HG02678 (cell line): Measurements from ENCODE around the gene SEC24D.

Experiments used
- ATAC-seq: cut with Tn5 transposase; IDR thresholded peaks from one replicate; pipeline ENCODE4 v1.9.1; 2021; ENCODE audit warnings: mild to moderate bottlenecking, moderate library complexity; ENCODE audit not compliant: unreplicated experiment

Gene SEC24D

DNA sequence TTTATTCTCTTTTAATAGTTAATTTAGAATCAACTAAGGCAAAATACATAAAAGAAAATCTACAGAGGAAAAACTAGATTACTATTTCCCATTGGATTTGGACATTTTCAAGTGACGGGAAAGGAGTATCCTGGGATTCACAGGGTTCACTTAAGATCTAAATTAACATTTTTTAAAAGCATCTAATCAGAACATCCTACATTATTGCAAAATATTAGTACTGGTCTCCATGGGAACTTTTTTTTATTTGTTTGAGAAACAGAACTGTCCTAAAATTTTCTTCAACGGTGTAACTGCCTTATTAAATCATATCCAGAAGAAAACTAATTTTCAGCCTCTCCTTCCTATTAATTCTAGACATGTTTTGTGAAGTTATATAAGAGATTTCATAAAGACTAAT, 81.0 kb downstream of the SEC24D start:
- no peak for ATAC-seq

DNA sequence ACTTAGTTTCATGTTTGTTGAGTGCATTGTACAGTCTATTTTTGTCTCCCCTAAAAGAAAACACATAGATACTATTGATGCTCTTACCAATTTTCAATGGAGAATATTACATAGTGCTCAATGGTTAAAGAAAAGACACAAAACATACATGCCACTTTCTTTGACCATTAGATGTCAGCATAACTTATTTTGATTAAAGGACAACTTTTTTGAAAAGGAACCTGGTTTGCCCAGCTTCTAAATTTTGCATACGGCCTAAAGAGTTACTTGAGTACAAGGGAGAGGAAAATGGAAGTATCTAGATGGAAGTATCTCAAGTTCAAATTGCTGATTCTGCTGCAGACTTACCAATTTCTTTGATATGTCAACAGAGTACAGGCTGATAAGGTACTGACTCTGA, 82.2 kb downstream of the SEC24D start:
- no peak for ATAC-seq

DNA sequence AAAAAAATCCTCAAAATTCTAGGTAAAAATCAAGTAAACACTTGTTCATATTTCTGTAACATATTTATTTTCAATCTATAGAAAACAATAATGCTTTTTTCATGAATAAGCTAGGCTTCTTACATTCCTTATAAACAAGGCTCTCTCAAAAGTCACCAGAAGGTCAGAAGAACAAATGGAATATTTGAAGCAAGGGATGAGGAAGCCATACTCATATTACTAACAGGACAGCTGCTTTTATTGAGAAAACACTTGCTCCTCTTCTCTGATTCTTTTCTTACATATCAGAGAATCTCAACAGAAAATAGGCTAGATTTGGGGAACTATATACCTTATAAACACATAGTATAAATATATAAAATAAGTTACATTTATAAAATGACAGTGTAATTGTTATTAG, 82.8 kb downstream of the SEC24D start:
- no peak for ATAC-seq

DNA sequence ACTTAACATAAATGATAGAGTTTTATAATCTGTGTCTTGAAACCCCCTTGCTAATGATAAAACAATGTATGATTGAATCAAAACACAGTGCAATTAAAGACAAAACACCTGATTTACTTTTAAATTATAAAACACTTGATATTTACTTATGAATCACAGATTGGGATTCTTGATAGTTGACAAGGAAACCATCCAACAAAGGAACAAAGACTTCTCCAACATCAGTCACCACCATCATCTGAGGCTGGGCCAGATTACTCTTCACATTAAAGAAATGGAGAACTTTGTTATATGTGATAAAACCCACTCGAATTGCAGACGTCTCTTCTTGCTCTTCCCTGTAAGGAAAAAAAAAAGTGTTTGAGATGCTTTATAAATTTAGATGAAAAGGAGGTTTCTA, 83.4 kb downstream of the SEC24D start:
- ATAC-seq, result no peak

DNA sequence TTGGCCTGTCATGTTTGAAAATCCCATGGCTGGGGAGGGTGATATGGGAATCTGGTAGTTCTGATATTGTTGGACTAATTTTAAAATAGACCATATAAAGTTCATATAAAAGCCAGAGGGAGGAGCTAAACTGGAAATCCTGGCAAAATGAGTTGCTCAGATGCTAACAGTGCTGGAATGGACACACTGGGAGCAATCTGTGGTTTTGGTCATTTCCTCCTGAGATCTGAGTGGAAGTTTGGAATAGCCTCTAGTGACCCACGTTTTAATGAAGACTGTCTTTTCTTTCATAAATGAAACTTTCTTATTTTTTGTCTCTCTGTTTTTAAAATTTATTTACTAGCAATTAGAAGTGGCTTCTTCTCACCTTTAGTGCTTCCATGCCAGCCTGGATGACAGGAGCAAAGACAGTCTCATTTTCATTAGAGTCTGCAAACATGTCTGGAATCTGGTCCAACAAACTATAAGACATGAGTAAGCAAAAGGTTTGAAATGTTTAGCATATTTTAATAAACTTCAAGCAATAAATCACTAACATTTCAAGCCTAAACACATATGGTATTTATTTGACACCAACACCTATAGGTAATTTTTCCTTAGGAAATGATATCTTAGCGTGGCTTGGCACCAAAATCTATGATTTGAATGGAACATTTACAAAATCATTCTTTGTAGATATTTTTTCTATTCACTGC, 84.2 kb downstream of the SEC24D start:
- no peak for ATAC-seq

DNA sequence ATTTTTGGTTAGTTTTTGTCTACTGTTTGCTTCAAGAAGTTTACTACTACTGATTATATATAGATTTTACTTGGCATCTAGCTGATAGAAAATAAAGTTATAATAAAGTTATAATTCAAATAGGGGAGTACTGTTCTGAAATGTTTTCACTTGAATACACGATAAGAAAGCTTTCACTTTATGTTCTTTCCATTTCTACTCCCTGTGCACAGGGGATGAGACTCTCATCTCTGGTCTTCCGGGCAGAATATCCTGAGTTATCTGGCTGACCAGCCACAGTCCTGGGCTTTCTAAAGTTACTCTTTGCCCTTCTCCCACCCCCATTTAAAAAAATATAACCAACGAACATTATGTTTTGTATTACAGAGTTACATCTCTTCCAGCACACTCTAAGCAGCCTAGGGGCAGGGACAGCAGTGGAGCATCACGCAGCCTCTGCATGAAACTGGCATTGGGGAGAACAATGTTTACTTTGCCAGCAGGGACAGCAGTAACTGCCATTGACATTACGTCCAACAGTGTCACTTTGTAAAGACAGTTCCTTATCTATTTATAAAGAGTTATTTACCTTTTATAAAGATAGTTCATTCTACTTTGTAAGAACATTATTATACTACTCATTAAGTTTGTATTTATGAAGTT, 86.5 kb downstream of the SEC24D start:
- no peak for ATAC-seq

DNA sequence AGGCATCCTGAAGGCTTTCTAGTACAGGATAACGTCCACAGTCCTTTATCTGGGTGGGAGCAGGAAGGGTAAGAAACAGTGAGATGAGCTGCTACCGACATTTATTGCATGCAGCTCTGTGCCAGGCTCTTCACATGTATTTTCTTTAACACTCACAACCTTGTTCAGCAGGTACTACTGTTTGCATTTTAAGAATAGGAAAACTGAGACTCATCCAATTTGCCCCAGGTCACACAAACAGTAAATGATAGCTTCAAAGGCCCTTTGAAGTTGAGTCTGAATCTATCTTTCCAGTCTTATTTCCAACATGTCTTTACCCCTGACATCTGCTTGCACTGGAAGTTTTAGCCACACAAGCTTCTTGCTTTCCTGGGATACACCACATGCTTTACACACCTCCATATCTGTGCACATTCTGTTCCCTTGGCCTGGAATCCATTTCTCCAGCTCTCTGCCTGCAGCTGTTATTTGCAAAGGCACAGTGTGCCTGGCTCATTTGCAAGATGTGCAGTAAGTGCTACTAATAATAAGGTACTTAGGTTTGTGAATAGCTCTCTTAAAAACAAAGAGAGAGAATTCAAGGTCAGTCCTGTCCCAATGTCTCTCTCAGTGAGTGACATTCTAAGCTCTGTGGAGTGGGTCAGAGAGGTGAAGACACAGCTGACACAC, 89.5 kb downstream of the SEC24D start:
- no peak for ATAC-seq

DNA sequence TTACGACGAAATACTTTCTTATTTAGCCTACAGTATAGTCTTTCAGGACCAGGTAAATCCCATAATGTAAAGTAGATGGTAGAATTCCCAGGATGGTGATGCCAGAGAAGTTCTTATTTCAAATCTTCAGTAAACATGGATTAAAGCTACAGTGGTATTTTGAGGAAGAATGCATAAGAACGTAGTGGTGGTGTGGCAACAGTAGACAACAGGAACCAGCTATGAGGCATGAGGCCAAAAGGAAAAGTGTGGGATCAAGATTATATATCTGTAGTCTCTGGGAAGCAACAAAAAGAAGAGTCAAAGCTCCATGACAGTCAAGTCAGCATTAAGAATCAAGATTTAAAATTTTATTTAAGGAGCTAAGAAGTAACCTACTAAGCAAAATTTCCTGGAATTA, 90.6 kb downstream of the SEC24D start:
- no peak for ATAC-seq

DNA sequence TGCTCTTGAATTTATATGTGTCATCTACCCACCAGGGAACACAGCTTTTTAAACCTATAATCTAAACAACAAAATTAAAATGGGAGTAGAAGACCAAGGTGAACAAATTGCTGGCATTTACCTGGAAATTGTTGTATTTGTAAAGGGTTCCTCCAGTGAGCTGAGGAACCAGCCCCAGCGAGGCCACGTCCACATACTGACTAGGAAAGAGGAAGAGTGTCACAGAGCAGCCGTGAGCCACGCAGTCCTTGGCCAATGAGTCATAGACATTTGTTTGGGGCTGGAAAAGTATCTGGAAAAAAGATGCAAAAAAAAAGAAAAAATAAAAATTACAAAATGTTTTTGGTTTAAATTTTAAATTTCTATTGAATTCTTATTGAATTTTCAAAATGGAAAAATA, 92.1 kb downstream of the SEC24D start:
- ATAC-seq, result no peak

DNA sequence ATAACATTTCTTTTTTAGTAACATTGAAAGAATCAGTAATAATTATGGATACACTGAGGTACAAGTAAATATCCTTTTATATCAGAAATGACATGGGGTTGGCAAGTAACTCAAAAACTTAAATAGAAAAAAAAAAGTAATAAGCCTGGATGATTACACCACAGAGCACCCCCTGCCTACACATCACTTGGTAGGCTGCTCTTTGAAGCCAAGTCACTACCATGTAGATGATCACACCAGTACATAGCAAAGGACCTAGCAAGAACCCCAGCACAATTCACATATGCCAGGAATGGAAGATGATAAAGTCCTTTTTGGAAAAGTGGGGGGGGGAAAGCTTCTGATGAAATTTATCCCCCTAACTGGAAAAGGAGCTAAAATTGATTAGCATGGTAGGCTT, 93.9 kb downstream of the SEC24D start:
- no peak for ATAC-seq

DNA sequence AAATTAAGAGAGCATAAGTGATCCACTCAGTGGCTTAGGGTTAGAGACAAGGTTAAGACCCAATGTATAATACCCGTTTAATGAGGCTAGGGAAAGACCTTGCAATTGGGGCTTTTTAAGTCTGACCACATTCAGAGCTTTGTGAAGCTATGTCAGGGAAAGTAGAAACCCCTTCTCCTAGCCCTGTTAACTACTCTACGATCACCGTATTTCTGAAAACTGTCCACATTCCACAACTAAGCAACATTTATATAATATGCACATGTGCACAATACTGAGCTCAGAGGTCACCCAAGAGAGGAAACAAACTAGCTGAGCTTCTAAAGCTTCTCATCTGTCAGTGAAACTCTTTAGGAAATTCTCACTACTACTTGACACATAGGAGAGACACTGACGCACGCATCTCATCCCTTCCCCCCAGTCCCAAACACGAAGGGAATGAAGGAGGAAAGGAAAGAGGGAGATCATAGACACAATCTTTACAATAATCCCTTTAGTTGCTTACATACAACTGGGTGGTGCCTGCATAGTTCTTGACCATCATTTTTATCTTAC, 94.5 kb downstream of the SEC24D start:
- ATAC-seq, result no peak

DNA sequence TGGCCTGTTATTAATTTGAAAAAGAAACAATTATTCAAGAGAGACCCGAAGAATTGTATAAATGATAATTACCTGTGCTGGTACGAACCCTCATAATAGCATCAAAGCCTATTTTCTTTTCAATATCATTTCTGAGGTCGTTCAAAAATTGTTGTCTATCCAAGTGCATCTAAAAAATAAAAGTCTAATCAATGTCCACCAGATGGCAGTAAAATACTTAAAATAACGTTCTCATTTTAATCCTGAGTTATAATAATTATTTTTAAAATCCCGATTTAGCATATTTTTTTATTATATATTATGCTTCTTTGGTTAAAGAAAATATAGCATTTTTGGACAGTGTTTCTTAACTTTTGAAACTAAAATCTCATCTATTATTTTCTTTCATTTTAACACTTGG, 95.1 kb downstream of the SEC24D start:
- no peak for ATAC-seq

DNA sequence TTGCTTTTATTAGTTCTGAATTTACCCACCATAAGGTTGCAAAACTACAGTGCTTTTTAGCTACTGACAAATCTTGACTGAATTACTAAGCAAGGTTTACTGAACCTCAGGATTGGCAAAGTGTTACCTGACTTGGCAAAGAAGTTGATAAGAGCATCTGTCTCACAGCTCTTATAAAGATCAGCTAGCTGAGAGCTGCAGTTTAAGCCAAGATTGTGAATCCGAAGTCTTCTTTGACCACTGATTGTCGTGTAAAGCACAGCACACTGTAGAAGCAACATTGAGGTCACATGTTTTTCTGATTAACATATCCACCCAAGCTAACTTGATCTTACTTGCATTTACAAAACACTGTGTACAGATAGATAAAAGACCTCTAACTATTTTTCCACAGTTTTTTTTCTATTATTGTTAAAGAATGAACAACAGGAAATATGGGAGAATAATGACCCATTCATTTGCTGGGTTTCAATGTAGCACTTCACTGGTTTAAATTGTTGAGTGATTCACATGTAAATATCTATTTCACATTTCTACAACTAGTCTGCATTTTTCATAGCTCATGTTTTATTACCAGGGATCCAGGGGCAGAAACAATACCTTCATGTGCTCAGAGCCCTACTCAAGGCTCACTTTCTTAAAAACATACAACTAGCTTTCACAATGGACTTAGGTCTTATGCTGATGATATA, 96.8 kb downstream of the SEC24D start:
- ATAC-seq, result no peak

DNA sequence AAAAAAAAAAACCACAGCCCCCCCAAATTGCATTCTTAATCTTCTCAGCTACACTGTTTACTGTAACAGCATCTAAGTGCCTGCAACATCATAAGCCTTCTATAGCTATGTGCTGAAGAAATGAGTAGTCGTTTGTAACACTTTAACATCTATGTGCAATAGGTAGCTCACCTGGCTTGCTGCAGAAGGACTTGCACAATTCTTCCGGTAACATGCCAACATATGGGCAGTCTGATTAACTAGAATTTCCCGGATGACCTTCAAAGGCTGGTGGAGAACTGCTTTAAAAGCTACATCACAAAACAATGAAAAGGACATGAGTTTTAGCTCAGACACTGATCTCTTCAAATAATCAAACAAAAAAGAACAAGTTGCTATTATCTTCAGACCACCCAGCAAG, 97.8 kb downstream of the SEC24D start:
- ATAC-seq, result no peak

DNA sequence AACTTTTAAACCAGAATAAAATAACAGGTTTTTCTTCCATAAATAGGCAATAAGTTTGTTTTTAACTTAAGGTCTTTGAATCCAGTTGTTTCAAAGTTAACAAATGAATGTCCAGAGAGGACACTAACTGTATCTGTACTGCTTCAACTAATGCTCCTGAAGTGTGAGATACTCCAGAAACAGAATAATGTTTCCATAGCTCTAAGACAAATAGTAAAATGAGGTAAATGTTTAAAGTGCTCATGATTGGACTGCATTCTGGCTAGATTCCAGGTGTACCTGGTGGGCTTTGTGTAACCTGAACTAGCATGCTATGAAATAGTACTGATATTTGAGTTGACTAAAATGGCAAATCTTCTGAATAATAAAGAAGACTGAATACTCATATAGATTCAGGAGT, 99.0 kb downstream of the SEC24D start:
- ATAC-seq, result no peak

DNA sequence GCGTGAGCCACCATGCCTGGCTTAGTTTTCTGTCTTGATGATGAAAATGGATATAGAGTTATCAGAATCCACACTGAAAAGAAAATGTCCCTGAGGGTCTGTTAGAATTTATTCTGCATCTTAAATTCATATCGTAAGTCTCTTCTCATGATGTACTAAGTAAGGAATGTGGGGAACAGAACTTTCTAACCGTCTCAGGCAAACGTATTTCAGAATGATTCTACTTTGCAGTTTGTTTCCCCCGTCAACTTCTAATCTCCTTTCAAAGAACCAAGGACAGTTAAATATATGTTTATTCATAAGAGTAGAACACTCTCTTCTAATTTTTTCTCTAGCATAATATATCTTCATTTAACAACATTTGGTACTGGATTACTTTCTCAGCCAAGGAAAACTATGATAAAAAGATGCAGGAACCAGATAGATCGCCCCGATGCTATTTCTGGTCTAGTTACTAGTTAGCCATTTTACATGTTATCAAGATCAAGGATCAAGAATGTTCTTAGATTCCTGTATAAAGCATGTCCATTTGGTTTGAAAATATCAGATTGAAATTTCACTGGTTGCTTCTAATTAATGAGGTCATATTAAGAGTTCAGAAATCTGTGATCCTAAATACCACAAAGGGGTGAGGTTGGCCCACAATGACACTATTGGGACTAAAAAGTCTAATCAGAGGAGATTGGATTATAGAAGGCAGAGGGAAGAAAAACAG, 101.3 kb downstream of the SEC24D start:
- ATAC-seq, result no peak

DNA sequence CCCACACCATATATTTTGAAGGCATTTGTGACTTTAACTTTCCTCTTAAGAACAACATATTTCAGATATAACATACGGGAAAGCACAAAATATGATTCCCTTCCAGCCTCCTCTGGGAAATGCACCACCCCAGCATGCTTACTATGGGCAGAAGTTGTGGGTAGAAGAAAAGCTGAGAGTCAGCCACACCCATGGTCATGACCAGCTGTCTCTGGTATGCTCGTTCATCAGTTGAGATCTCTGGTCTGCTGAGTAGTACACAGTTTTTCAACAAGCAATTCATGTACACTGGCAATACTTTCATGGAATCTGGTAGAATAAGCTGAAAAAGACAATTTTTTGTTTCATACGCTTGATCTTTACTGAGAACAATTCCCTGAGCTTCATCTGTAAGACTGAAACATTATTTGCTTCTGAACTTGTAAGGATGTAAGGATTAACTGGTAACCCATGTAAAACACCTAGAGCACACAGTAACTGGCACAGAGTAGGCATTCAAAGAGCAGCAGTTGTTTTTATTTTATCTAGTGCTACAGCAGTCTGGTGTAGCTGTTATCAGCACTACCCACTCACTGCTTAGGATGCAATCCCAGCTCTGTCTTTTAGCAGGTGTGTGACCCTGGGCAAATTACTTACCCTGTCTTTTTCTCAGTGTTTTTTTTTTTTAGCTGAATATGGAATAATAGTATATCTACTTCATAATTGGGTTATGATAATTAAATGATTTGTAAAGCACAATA, 103.2 kb downstream of the SEC24D start:
- no peak for ATAC-seq

DNA sequence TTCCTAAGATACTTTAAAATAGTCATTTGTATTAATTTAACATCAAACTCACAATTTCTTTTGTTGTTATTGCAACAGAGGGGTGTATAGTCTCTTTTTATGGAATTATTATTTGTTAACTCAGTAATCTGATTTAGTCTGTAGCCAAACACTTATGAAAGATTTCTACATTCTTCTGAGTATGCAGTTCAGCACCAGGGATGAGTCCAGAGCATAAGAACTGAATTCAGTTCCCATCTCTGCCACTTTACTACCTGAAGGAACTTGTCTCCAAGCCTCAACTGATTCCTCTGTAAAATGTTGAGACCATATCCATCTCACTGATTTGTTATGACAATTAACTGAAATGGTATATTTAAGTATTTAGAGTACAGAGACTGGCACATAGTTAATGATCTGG, 105.2 kb downstream of the SEC24D start:
- ATAC-seq, result no peak

DNA sequence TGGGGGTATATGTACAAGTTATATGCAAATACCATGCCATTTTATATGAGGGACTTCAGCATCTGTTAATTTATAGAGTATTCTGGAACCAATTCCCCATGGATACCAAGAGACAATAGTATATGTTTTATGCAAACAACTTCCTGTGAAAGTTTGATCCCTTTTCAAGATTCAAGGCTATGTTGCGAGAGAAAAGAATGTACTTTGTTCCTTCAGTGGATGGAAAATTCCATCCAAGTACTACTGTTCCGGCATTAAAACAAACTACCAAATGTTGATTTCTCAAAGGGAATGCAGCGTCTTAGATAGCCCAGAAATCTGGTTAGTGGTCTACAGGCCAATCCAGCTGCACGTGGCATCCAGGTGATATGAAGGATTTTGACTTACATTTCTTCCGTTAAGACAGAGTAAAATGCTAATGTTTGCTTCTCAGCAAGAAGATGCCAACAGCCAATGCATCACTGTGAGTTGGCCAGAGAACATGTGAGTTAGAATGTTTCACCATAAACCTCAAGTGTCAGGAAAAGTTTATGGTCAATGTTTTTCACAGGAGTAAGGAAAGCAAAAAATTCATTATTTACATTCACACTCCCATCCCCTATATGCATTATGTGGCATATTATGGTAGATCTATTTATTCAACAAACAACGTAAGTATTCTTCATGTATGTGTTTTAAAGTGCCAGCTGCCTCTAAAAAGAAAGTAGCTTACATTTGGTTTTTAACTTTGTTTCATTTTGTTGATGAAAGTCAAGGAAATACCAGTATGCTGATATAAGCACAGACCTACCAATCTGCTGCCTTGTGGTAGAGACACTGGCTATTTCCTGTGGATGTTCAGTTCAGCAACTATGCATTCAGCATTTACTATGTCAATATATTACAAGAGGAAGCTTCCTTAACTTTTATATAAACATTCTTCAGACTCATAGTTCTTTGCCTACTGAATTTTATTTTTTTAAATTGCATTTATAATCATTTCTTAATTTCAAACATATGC, 106.3 kb downstream of the SEC24D start:
- no peak for ATAC-seq
